ENCODE data around the gene ELAPOR2.
A peak's percentile ranks its signal among the peaks of the same experiment; 100 is the strongest.
"Not testable (repeated sequence)": the region's sequence is repeated elsewhere in the genome, so short reads cannot be mapped to it uniquely, and the experiment has no call there.

Gene ELAPOR2

DNA sequence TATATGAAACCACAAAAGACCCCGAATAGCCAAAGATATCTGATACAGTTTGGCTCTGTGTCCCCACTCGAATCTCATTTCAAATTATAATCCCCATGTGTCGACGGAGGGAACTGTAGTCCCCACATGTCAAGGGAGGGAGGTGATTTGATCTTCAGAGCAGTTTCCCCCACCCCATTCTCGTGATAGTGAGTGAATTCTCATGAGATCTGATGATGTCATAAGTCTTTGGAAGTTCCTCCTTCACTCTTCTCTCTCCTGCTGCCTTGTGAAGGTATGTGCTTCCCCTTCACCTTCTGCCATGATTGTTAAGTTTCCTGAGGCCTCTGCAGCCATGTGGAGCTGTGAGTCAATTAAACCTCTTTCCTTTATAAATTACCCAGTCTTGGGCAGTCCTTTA, 13.0 kb downstream of the ELAPOR2 start:
- TF ChIP-seq, protein P1, sequence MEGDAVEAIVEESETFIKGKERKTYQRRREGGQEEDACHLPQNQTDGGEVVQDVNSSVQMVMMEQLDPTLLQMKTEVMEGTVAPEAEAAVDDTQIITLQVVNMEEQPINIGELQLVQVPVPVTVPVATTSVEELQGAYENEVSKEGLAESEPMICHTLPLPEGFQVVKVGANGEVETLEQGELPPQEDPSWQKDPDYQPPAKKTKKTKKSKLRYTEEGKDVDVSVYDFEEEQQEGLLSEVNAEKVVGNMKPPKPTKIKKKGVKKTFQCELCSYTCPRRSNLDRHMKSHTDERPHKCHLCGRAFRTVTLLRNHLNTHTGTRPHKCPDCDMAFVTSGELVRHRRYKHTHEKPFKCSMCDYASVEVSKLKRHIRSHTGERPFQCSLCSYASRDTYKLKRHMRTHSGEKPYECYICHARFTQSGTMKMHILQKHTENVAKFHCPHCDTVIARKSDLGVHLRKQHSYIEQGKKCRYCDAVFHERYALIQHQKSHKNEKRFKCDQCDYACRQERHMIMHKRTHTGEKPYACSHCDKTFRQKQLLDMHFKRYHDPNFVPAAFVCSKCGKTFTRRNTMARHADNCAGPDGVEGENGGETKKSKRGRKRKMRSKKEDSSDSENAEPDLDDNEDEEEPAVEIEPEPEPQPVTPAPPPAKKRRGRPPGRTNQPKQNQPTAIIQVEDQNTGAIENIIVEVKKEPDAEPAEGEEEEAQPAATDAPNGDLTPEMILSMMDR (IDR thresholded peaks at IDR 0.05; ENCODE audit: low read depth, low read length, missing control alignments): no peak
- in situ Hi-C loops (cut with HindIII; ENCODE audit: low sequenced_read_pairs): no loop called here
- DNase-seq (ENCODE audit: low read depth): no peak

DNA sequence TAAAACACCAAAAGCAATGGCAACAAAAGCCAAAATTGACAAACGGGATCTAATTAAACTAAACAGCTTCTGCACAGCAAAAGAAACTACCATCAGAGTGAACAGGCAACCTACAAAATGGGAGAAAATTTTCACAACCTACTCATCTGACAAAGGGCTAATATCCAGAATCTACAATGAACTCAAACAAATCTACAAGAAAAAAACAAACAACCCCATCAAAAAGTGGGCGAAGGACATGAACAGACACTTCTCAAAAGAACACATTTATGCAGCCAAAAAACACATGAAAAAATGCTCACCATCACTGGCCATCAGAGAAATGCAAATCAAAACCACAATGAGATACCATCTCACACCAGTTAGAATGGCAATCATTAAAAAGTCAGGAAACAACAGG, 14.7 kb downstream of the ELAPOR2 start:
- DNase-seq (ENCODE audit: low read depth); in situ Hi-C loops (cut with HindIII; ENCODE audit: low sequenced_read_pairs); H3K4me3 ChIP-seq (ENCODE audit: low read depth, low read length): not testable (repeated sequence)

More for the DNA sequence above, 13.0 kb downstream of the ELAPOR2 start:
- no peak overlapping the region for H3K4me3 ChIP-seq (ENCODE audit: low read depth, low read length)

DNA sequence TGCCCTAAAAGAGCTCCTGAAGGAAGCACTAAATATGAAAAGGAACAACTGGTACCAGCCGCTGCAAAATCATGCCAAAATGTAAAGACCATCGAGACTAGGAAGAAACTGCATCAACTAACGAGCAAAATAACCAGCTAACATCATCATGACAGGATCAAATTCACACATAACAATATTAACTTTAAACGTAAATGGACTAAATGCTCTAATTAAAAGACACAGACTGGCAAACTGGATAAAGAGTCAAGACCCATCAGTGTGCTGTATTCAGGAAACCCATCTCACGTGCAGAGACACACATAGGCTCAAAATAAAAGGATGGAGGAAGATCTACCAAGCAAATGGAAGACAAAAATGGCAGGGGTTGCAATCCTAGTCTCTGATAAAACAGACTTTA, 17.9 kb downstream of the ELAPOR2 start:
- H3K4me3 ChIP-seq (ENCODE audit: low read depth, low read length); in situ Hi-C loops (cut with HindIII; ENCODE audit: low sequenced_read_pairs); DNase-seq (ENCODE audit: low read depth): not testable (repeated sequence)

DNA sequence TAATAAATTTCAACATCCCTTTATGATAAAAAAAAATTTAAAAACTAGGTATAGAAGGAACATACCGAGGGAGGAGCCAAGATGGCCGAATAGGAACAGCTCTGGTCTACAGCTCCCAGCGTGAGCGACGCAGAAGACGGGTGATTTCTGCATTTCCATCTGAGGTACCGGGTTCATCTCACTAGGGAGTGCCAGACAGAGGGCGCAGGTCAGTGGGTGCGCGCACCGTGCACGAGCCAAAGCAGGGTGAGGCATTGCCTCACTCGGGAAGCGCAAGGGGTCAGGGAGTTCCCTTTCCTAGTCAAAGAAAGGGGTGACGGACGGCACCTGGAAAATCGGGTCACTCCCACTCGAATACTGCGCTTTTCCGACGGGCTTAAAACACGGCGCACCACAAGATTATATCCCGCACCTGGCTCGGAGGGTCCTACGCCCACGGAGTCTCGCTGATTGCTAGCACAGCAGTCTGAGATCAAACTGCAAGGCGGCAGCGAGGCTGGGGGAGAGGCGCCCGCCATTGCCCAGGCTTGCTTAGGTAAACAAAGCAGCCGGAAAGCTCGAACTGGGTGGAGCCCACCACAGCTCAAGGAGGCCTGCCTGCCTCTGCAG, 19.7 kb downstream of the ELAPOR2 start:
- in situ Hi-C loops (cut with HindIII; ENCODE audit: low sequenced_read_pairs); DNase-seq (ENCODE audit: low read depth): not testable (repeated sequence)
- peak overlapping the region; percentile 27 for H3K4me3 ChIP-seq (ENCODE audit: low read depth, low read length)

DNA sequence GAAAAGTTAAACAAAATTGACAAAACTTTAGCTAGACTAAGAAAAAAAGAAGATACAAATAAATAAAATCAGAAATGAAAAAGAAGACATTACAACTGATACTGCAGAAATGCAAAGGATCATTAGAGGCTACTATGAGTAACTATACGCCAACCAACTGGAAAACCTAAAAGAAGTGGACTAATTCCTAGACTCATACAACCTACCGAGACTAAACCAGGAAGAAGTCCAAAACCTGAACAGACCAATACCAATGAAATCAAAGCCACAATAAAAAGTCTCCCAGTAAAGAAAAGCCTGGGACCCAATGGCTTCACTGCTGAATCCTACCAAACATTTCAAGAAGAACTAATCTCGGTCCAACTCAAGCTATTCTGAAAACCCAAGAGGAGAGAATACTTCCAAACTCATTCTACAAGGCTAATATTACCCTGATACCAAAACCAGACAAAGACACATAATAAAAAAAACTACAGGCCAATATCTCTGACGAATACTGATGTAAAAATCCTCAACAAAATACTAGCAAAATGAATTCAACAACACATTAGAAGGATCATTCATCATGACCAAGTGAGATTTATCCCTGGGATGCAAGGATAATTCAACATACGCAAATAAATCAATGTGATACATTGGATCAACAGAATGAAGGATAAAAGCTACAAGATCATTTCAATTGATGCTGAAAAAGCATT, 20.3 kb downstream of the ELAPOR2 start:
- peak overlapping the region; percentile 27 for H3K4me3 ChIP-seq (ENCODE audit: low read depth, low read length)
- in situ Hi-C loops (cut with HindIII; ENCODE audit: low sequenced_read_pairs): no loop called here
- DNase-seq (ENCODE audit: low read depth): no peak
- TF ChIP-seq, protein P1 (IDR thresholded peaks at IDR 0.05; ENCODE audit: low read depth, low read length, missing control alignments): no peak

DNA sequence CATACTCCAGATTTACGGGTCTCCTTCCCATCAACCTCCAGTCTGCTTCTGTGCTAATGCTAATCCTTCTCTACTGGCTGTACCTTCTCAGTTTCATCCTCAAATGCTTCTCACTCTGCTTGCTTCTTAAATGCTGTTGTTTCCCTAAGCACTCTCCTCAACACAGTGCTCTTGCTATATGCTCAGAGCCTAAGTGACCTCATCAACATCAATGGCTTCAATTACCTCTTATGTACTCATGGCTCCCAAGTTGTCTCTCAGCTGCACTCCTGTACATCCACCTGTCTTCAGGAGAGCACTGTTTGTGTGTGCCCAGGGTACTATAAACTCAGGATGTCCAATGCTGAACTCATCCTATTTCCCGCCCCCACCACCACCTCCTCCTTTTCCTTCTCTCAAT, 22.5 kb downstream of the ELAPOR2 start:
- in situ Hi-C loops (cut with HindIII; ENCODE audit: low sequenced_read_pairs): no loop called here
- TF ChIP-seq, protein P1 (IDR thresholded peaks at IDR 0.05; ENCODE audit: low read depth, low read length, missing control alignments): no peak
- no peak for DNase-seq (ENCODE audit: low read depth)
- no peak overlapping the region for H3K4me3 ChIP-seq (ENCODE audit: low read depth, low read length)

DNA sequence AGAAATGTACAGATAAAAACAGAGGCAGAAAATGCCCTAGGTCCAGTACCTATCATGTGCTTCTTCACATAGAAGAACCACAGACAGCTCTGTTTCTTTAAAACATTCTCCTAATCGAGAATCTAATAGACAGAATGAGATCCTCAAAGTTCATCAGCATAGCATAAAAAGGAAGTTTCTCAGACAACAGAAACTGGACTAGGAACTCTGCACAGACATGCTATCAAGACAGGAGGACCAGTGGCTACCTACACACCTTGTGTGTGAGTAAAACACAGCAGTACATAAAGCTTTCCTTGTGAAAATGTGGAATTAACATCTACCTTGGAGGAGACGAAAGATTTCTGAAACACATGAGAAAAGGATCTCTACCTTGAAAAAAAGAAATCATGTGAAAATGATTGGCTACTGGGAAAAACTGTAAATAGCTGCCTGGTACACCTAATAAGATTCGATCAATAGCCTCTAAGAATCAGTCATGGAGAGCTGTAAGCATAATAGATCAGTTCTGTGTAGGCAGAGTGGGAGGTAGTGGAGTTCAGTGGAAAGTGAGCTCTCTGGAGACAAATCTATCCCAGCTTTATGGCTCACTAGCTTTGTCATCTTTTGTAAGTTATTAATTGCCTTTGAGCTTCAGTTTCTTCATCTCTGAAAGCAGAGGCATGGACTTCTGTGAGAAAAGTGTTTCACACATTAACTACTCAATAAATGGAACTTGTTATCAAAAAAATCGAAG, 26.7 kb downstream of the ELAPOR2 start:
- TF ChIP-seq, protein P1 (IDR thresholded peaks at IDR 0.05; ENCODE audit: low read depth, low read length, missing control alignments): no peak
- no peak overlapping the region for H3K4me3 ChIP-seq (ENCODE audit: low read depth, low read length)
- in situ Hi-C loops (cut with HindIII; ENCODE audit: low sequenced_read_pairs): no loop called here
- DNase-seq (ENCODE audit: low read depth): no peak

DNA sequence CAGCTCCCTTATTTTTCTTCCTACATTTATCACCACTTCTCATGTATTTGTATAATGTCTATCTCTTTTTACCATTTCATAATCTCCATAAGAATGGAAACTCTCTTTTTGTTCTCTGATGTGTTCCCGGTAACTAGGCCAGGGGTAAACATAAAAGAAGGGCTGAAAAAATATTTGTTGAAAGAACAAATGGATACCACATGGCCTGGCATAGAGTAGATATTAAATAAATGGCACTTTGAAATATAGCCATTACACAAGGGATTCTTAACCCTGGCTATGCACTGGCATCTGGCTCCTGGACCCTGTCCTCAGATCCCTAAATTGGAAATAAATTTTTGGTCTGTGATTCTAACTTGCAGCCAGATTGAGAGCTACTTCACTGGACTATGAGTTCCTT, 30.4 kb downstream of the ELAPOR2 start:
- no peak overlapping the region for H3K4me3 ChIP-seq (ENCODE audit: low read depth, low read length)
- TF ChIP-seq, protein P1 (IDR thresholded peaks at IDR 0.05; ENCODE audit: low read depth, low read length, missing control alignments): no peak
- no peak for DNase-seq (ENCODE audit: low read depth)
- in situ Hi-C loops (cut with HindIII; ENCODE audit: low sequenced_read_pairs): no loop called here

All from astrocyte of the cerebellum (primary cell).